Muscle layer of duodenum (tissue), 2 donors: Measurements from ENCODE around the gene FAT2.

ENCODE experiments used
- H3K27ac ChIP-seq: one replicate; pipeline ENCODE4 v1.7.0; 2013; ENCODE audit warnings: mild to moderate bottlenecking, low read length
- H3K27me3 ChIP-seq: one replicate; pipeline ENCODE4 v1.7.0; 2013; ENCODE audit warnings: low read depth, mild to moderate bottlenecking, control low read depth, low read length
- H3K36me3 ChIP-seq, 2 donors: one replicate each; pipeline ENCODE4 v1.7.0; 2013; ENCODE audit warnings: low read length in 2 of 2, control low read depth in 1 of 2, mild to moderate bottlenecking in 1 of 2; ENCODE audit not compliant: insufficient read depth in 2 of 2, control insufficient read depth in 1 of 2
- H3K4me1 ChIP-seq, 2 donors: one replicate each; pipeline ENCODE4 v1.7.0; 2013; ENCODE audit warnings: low read length in 2 of 2, mild to moderate bottlenecking in 2 of 2, control low read depth in 1 of 2, moderate library complexity in 1 of 2; ENCODE audit not compliant: insufficient read depth in 2 of 2, control insufficient read depth in 1 of 2
- H3K4me3 ChIP-seq, 2 donors: one replicate each; pipeline ENCODE4 v1.7.0; 2013; ENCODE audit warnings: low read length in 2 of 2, low read depth in 1 of 2, mild to moderate bottlenecking in 1 of 2
- H3K9me3 ChIP-seq, 2 donors: one replicate each; pipeline ENCODE4 v1.7.0; 2013; ENCODE audit warnings: low read length in 2 of 2, control low read depth in 1 of 2, mild to moderate bottlenecking in 1 of 2; ENCODE audit not compliant: control insufficient read depth in 1 of 2
- donor health status: healthy.

The FAT2 gene

GRCh38 chr5:151591144-151591819, at the start of gene FAT2:
FAT2 (minus strand) TSS chr5:151591331; CDS start chr5:151568931, 22,400 bp downstream.
- no peak within 1 kb of the TSS for H3K27ac ChIP-seq
- H3K4me3 ChIP-seq = no peak within 1 kb of the TSS
- H3K4me1 ChIP-seq = no peaks in the 10 kb centered on the region

DNA sequence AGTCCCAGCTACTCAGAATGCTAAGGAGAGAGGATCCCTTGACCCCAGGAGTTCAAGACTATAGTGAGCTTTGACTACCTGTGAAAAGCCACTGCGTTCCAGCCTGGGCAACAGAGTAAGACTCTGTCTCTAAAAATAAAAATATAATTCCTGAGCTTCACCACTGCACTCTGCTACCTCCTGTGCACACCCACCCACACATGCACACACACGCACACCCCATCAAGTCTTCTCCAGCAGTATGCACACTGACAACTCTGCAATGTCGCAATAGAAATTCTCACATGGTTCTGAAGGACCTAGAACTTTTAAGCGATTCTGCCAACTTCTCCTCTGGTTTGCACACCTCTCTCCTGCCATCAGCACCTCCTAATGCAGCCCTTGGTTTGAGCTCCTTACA, 47.5 kb upstream of the FAT2 start:
- no peaks in the 10 kb centered on the region for H3K9me3 ChIP-seq
- H3K36me3 ChIP-seq = no peaks in the 10 kb centered on the region
- no peak overlapping the region for H3K27ac ChIP-seq
- H3K27me3 ChIP-seq = no peaks in the 10 kb centered on the region
- no peaks in the 10 kb centered on the region for H3K4me1 ChIP-seq
- H3K4me3 ChIP-seq = no peak overlapping the region

More at GRCh38 chr5:151591144-151591819, at the start of gene FAT2:
- Histone ChIP-seq H3K9me3 (no peaks in the 10 kb centered on the region), H3K27me3 (no peaks in the 10 kb centered on the region), H3K36me3 (no peaks in the 10 kb centered on the region)

- H3K9me3 ChIP-seq = no peaks in the 10 kb centered on the region
- no peak overlapping the region for H3K27ac ChIP-seq
- no peak overlapping the region for H3K4me3 ChIP-seq
- H3K4me1 ChIP-seq = no peaks in the 10 kb centered on the region
- H3K36me3 ChIP-seq = no peaks in the 10 kb centered on the region
- no peaks in the 10 kb centered on the region for H3K27me3 ChIP-seq
Measured at GRCh38 chr5:151637676-151638075, 46.5 kb upstream of the FAT2 start.

DNA sequence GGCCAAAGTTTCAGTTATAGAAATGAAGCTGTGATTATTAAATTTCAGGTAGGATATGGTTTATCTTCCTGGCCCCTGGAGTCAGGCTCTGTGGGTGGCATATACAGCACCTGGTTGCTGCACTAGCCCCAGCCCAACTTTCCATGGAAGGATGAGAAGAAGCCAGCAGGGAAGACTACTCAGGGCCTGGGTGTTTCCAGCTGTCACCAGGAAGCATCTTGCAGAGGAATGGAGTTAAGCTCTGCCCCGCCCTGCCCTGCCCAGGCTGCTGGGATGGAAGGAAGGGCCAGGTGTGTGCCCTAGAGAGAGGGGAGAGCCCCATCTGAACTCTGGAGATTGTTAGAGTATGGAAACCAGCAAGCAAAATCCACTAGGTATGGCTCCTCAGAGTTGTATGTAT, 42.8 kb upstream of the FAT2 start:
- Histone ChIP-seq H3K27ac (no peak overlapping the region), H3K4me3 (no peak overlapping the region), H3K27me3 (no peaks in the 10 kb centered on the region), H3K4me1 (no peaks in the 10 kb centered on the region), H3K36me3 (no peaks in the 10 kb centered on the region), H3K9me3 (no peaks in the 10 kb centered on the region)

GRCh38 chr5:151632941-151633340, 41.8 kb upstream of the FAT2 start:
- Histone ChIP-seq H3K9me3 (no peaks in the 10 kb centered on the region), H3K4me3 (no peak overlapping the region), H3K27me3 (no peaks in the 10 kb centered on the region), H3K4me1 (no peaks in the 10 kb centered on the region), H3K36me3 (no peaks in the 10 kb centered on the region), H3K27ac (no peak overlapping the region)

- Histone ChIP-seq H3K4me1 (no peaks in the 10 kb centered on the region), H3K4me3 (no peak overlapping the region), H3K27me3 (no peaks in the 10 kb centered on the region), H3K36me3 (no peaks in the 10 kb centered on the region), H3K27ac (no peak overlapping the region), H3K9me3 (no peaks in the 10 kb centered on the region)
Measured at GRCh38 chr5:151632524-151632923, 41.4 kb upstream of the FAT2 start.

GRCh38 chr5:151631941-151632340, 40.8 kb upstream of the FAT2 start:
- Histone ChIP-seq H3K9me3 (no peaks in the 10 kb centered on the region), H3K4me1 (no peaks in the 10 kb centered on the region), H3K4me3 (no peak overlapping the region), H3K27ac (no peak overlapping the region), H3K27me3 (no peaks in the 10 kb centered on the region), H3K36me3 (no peaks in the 10 kb centered on the region)

- Histone ChIP-seq H3K4me3 (no peak overlapping the region), H3K9me3 (no peaks in the 10 kb centered on the region), H3K36me3 (no peaks in the 10 kb centered on the region), H3K27me3 (no peaks in the 10 kb centered on the region), H3K27ac (no peak overlapping the region), H3K4me1 (no peaks in the 10 kb centered on the region)
Measured at GRCh38 chr5:151630088-151630487, 39.0 kb upstream of the FAT2 start.

- H3K27me3 ChIP-seq = no peaks in the 10 kb centered on the region
- no peaks in the 10 kb centered on the region for H3K9me3 ChIP-seq
- no peak overlapping the region for H3K4me3 ChIP-seq
- H3K36me3 ChIP-seq = no peaks in the 10 kb centered on the region
- H3K4me1 ChIP-seq = no peaks in the 10 kb centered on the region
- no peak overlapping the region for H3K27ac ChIP-seq
Measured at GRCh38 chr5:151628112-151628823, 37.1 kb upstream of the FAT2 start.

- no peaks in the 10 kb centered on the region for H3K4me1 ChIP-seq
- H3K27ac ChIP-seq = no peak overlapping the region
- no peak overlapping the region for H3K4me3 ChIP-seq
- no peaks in the 10 kb centered on the region for H3K9me3 ChIP-seq
- no peaks in the 10 kb centered on the region for H3K36me3 ChIP-seq
- H3K27me3 ChIP-seq = no peaks in the 10 kb centered on the region
Measured at GRCh38 chr5:151627650-151628049, 36.5 kb upstream of the FAT2 start.

GRCh38 chr5:151625285-151625684, 34.2 kb upstream of the FAT2 start:
- H3K4me1 ChIP-seq = no peaks in the 10 kb centered on the region
- no peaks in the 10 kb centered on the region for H3K9me3 ChIP-seq
- H3K4me3 ChIP-seq = no peak overlapping the region
- H3K27me3 ChIP-seq = no peaks in the 10 kb centered on the region
- no peaks in the 10 kb centered on the region for H3K36me3 ChIP-seq
- no peak overlapping the region for H3K27ac ChIP-seq

- H3K27me3 ChIP-seq = no peaks in the 10 kb centered on the region
- H3K36me3 ChIP-seq = no peaks in the 10 kb centered on the region
- no peaks in the 10 kb centered on the region for H3K4me1 ChIP-seq
- H3K27ac ChIP-seq = no peak overlapping the region
- no peaks in the 10 kb centered on the region for H3K9me3 ChIP-seq
- H3K4me3 ChIP-seq = no peak overlapping the region
Measured at GRCh38 chr5:151624476-151624875, 33.3 kb upstream of the FAT2 start.
